Occipital lobe (tissue), 2 donors: ENCODE measurements around the gene UBE3D. TPM values are rescaled to one million over a fixed set of nuclear protein-coding genes. Genes with fewer than 3 reads are reported as not detected.
"Not testable (repeated sequence)": the region's sequence is repeated elsewhere in the genome, so short reads cannot be mapped to it uniquely, and the experiment has no call there.

Experiments
- DNase-seq: peaks from one replicate; lab custom pipeline; 2025; lab: John Stamatoyannopoulos, UW
- total RNA-seq: library from RNA; depleted of rRNA; stranded (reverse); fragments of >200 nt; gene quantifications from one replicate; pipeline ENCODE4 v1.2.3, GENCODE V29; 2014

UBE3D gene
- total RNA-seq, 1 donor from 2014 or later, result 25.9 TPM

DNA sequence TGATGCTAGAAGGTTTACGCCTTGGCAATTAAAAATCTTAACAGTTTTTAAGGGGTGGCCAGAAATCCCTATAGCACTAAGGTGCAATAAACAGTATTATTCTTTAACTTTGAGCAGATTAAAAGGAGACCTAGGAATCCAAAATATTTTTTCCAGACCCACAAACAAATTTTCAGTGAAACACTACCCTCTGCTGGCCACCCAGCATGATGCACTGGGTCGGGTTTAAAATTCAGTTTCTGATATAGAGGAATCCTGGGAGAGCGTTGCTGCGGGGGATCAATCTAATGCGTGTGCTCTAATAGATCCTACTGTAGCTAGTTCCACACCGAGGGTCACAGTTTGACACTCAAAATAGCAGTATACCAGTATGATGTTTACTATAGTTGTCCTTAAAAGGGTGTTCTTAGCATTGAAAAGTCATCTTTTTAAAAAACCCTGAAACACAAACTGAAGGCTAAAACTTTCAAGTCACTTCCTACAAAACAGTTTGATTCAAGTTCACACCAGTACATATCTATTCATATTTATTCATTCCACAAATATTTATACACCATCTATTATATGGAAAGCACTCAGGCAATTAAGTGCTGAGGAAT, 10.2 kb downstream of the UBE3D start:
- DNase-seq, result peak; percentile 28

DNA sequence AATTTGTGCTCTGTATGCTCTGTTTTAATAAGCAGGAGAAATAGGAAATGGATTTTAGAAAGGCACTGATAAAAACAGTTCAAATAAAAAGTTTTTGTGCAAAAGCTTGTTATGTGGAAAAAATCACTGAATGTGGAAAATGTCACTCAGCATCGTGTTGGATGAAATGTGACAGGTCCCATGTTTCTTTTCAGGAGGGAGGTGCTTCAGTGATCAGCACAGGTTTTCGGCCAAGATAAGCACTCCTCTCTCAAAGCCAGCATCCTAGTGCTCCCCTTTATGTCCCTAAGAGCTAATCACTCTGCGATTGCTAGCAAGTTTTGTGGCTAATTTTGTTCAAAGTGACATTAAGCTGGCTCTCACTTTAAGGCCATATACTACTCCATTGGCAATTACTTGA, 12.0 kb downstream of the UBE3D start:
- DNase-seq, result no peak

DNA sequence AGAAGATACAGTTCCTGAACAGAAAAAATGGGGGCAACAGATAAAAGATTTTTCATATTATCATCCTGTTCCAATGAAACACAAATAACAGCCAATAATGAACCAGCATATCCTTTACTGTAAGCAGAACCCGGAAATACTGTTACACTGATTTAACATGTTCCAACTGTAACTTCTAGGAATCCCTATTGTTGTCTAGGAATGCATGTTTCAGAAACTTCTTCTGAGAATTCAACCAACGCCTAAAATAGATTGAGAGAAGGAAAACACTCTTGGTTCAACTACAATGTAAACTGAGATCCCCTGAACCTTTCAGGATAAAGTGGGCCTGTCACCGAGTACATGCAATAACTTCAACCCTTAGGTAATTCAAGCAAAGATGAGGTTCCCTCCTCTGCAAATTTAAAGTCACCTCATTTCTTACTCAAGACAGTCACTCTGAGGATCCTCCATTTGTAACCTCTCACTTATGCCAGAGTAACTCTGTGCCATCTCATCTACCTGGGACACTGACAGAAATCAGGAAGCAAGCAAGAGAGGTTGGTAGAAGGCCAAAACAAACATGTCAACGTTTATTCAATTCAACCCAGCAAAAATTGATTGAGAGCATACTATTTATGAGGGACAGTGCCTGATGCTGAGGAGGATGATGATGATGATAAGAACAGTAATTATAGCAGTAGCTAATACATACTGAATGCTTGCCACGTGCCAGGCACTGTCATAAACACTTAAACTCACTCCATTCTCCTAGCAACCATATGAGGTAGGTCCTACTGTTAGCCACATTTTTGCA, 14.1 kb downstream of the UBE3D start:
- DNase-seq, result no peak

DNA sequence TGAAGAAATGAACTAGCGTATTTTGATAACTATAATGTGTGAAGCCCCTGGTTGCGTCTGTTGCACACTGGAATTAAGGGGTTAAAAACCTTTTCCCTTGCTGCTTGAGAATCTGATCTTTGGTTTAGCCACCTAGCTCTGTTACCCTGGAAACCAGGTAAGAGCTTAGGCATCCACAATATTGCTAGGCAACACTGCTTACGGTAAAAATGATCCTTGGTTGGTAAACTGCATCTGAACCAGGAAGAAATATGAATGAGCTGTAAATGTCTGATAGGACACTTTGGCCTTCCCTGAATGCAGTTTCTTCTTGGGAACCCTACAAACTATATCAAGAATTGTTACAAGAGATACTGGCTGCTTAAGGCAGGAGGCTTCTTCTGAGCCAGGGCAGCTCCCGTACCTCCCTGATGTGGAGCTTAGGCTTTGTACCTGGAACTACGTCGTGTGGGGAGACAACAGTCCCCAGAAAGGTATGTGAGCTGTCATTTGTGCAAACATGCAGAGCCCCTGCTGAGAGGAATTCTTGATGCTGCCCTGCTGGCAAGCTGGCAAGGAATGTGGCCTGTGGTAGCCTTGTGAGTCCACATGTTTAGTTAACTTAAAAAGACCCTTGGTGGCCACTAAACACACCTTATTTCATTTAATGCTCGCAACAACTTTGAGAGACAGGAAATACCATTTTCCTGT, 18.4 kb downstream of the UBE3D start:
- no peak for DNase-seq

DNA sequence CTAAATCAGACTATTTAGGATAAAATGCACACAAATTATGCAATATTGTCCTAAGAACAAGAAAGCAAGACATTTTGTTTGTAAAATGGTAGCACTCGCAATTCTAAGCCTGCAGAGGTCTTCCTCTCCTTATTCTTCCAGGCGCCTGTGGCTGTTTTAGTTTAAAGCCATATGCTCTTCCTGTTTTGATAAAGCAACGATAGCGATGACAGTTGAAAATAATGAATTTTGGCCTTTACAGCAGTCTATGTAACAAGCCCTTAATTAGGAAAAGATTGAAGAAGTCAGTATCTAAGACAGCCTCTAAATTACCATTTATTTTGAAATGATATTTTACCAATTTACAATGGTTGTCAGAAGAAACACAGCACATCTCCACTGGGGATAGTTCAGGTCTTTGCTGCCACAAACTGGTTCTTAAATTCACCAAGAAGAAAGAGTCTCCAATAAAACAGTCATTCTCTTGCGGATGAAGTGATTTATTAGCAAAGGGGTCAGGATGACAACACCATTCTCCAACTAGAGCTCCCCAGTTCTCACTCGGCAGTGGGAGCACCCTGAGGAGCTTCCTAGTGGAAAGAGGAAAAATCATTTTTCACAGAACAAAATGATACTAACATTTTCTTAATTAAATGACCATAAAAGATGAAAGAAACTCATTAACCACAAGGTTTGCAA, 21.4 kb downstream of the UBE3D start:
- no peak for DNase-seq

DNA sequence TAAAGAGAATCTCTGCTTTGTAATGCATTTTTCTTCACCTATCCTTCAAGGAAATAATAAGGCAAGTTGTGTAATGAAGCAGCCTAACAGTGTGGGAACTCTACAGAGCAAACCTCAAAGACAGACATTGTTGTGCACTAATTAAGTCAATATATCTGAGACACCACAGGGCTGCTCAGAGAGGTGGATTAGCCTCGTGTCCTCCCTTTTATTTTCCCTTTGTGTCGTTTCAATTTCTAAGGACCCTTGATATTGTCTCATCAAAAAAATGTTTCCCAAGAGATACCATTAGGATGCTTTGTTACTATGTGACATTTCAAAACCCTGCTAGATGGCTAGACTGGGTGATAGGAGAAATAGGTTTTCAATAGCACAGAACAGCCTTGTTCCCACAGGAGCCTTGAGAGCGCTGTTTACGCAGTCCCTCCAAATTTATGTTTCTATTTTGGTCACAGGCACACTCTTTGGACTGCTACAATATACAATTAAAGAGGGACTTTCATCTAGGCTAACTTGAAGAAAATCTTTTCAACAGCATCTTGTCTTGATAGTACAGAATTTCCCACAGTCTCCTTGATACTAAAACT, 23.1 kb downstream of the UBE3D start:
- DNase-seq, result no peak

DNA sequence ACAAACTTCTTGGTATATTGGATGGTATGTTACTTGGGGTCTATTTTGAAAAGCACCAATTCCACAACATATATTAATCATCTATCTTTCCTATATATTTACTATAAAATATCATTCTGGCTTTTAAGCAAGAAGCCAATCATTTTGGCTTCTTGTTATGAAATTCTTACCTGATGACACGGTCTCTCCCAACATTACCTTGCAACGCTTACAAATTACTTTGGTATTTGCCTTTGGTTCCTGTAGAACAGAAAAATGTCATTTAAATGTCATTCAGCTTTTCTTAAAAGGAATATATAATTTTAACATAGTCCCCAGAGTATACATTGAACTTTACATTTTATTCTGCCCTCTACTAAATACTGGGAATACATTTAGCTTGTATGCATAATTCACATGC, 27.4 kb downstream of the UBE3D start:
- DNase-seq, result no peak

DNA sequence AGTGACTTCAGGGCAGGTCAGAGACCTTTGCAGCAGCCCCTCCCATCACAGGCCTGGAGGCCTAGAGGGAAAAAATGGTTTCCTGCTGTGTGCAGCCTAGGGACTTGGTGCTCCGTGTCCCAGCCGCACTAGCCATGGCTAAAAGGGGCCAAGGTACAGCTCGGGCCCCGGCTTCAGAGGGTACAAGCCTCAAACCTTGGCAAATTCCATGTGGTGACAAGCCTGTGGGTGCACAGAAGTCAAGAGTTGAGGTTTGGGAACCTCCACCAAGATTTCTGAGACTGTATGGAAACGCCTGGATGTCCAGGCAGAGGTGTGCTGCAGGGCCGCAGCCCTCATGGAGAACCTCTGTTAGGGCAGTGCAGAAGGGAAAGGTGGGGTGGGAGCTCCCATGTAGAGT, 34.0 kb downstream of the UBE3D start:
- DNase-seq, result no peak

DNA sequence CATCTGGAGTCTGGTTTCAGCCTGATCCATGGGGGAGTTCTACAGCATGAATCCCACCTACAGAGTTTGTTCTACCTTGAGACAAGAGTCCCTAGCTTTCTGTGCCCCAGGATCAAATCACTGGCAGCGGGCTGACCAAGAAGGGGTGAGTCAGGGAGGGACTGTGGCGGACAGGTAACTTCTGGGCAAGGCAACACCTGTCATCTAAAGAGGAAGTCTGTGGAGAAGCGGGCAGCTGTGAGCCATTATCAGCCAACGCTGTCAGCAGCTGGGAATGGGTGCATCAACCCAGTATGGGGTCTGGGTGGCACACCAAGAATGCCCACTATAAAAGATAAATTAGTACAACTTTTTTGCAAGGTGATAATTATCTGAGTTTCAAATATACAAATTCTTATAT, 45.9 kb downstream of the UBE3D start:
- no peak for DNase-seq

DNA sequence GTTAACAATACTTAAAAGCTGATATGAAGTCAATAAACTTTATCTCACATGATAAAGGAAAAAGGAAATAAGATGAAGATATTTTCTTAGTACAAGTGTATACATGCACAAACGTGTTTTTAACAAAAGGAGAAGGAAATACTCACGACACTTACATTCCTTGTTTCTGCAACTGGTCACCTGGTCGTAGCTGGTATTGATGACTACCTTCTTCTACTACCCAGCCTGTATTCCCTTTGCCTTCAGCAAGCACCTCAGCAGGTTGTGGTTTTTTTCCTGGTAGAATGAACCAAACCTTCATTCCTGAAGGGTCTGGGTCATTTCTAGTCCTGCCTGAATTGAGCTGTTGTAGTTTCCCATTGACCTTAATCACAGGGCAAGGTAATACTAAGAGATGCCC, 54.5 kb downstream of the UBE3D start:
- not testable (repeated sequence) for DNase-seq

DNA sequence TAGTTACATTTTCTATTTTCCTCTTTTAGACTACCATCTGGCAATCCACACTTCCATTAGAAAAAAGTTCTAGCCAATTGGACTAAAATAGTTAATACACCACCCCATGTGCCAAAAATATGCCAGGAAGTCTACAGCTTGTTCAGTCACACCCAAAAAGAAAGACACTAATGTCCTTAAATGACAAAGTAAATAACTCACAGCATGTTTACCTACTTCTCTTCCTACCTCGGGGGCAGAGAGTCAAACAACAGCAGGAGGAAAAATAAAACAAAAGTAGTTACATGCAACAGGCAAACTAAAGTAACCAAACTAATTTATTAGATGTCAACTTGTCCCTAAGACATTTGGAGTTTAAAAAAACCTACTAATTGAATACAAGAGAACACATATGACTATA, 57.0 kb downstream of the UBE3D start:
- no peak for DNase-seq

DNA sequence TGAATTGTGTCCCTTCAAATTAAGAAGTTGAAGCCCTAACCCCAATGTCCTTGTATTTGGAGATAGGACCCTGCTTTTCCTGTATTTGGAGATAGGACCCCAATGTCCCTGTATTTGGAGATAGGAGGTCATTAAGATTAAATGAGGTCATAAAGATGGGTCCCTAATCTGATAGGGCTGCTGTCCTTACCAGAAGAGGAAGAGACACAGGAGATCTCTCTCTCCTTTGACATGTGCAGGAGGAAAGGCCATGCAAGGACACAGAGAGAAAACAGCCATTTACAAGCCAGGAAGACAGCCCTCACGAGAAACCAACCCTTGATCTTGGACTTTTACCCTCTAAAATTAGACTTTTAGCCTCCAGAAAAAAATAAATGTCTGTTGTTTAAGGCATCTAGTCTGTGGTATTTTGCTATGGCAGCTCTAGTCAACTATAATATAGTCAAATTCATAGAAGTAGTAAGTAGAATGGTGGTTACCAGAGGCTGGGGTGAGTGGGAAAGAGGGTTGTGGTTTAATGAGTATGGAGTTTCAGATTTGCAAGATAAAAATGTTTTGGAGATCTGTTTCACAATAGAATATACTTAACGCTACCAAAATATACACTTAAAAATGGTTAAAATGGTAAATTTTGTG, 59.3 kb downstream of the UBE3D start:
- DNase-seq, result no peak

DNA sequence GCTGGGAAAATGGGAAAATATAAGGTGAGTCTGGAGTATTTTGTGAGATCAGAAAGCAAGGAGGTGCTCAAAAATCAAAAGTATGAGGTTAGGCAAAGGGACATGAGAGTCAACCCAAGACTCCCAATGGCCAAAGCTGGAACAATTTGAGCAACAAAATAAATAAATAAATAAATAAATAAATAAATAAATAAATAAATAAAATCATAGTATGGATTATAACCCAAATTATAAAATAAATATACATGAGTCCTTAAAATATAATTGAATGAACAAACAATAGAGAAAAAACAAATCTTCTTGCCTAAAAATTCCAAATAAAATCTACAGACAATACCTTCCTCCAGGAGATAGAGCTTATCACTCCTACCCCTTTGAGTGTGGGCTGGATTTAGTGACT, 69.5 kb downstream of the UBE3D start:
- no peak for DNase-seq

DNA sequence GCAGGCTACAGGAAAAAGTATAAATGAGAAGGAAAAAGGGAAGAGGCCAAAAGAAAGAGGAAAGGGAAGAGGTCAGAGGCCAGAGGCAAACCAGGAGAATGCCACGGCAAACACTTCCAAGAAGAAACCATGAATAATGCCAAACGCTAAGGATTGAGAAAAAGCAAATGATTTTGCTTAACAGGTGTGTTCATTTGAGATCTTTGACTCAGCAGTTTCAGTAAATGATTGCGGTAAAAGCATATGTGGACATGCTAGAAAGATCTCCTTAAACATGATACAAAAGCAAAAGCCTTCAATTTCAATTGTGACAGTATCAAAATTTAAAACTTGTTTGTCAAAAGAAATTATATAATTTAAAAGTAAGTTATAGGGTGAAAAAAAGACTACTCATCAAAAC, 70.6 kb downstream of the UBE3D start:
- DNase-seq, result no peak

DNA sequence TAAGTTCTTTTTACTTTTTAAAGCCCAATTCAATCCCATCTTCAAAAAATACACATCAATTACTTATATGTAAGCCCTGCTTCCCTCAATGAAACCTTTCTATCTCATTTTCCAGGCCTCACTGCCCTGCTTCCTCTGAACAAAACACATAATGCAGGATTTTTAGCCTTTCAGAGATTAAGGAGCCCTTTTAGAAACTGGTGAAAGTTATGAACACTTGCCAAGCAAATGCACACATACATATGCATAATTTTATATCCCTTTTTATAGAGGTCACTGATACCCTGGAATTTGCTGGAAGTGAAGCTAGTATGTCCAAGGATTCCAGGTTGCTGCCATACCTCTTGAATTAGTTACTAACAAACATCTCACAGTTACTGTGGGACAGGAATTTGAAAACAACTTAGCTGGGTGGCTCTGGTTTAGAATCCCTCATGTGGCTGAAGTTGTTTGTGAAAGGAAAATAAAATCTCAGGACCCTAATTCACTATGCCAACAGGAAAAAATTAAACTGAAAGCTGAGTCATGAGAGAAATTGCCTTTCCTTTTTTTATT, 75.8 kb downstream of the UBE3D start:
- DNase-seq, result no peak

DNA sequence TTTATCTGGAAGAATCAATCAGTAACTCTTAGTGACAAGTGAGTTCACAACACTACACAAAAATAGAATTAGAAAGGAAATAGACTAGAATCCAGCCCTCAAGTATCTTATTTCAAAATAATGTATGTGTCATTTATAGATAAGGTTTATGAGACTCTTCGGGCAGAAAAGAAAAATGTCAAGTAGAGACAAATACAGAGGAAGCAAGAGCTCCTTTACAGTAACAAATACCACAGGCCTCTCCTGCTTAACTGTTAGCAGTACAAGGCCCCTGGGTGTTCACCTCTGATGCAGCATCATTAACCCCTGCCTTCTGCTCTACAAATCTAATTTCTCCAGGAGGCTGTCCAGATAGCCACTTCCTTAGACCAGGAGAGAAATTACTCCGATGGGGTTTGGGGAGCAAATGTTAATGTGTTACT, 76.7 kb downstream of the UBE3D start:
- no peak for DNase-seq

DNA sequence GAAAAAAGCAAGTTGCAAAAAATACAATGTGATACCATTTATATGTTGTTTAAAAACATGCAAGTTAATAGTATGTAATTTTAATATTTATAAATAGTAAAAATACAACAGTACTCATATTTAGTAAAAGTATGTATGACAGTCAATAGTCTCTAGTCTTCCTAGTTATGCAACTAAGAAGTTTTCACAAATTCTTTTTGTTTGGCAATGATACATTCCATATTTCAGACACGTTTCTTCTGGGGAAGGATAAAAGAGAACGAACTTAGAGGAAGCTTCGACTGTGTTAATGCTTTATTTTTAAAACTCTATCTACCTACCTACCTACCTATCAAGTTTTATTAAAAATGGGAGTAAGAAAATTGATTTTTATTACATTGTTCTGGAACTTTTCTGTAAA, 77.7 kb downstream of the UBE3D start:
- DNase-seq, result no peak

DNA sequence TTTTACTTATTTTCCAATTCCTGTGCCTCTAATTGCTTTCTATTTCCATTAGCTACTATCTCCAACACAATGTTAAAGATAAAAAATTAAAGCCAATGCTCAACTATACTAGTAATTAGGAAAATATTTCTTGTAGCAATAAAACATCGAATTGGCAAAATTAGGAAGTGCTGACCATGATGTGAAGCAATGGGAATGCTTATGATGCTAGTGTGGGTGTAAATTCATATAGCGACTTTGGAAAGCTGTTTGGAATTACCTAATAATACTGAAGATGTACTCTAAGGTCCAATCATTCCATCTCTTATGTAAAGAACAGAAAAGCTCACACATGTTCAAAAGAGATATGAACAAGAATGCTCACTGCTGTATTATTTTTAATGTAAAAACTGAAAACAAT, 78.2 kb downstream of the UBE3D start:
- no peak for DNase-seq

DNA sequence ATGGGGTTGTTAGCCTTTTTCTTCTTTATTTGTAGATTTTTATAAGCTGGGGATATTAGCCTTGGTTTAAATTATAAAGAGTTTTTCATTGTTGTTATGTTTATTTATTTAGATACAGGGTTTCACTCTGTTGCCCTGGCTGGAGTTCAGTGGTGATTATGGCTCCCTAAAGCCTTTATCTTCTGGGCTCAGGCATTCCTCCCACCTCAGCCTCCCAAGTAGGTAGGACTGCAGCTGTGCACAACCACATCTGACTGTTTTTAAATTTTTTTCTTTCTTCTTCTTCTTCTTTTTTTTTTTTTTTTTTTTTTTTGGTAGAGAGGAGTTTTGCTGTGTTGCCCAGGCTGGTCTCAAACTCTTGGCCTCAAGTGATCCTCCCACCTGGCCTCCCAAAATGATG, 80.9 kb downstream of the UBE3D start:
- no peak for DNase-seq

DNA sequence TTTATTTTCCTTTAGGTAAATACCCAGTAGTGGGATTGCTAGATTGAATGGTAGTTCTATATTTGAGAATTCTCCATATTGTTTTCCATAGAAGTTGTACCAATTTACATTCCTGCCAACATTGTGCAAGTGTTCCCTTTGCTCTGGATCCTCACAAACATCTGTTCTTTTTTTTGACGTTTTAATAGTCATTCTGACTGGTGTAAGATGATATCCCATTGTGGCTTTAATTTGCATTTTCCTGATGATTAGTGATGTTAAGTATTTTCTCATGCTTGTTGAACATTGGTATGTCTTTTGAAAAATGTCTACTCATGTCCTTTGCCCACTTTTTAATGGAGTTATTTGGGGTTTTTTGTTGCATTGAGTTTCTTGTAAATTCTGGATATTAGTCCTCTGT, 85.6 kb downstream of the UBE3D start:
- DNase-seq, result no peak

DNA sequence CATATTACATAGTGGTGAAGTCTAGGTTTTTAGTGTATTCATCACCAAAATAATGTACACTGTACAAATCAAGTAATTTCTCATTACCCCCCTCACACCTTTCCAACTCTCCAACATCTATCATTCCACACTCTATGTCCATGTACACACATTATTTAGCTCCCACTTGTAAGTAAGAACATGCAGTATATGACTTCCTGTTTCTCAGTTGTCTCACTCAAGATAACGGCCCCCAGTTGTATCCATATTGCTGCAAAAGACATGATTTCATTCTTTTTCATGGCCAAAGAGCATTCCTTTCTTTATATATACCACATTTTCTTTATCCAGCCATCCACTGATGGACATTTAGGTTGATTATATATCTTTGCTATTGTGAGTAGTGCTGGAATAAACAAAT, 86.0 kb downstream of the UBE3D start:
- no peak for DNase-seq
